GM19240 (cell line): Measurements from ENCODE around the gene ZPBP2.
"Not testable (repeated sequence)": the region's sequence is repeated elsewhere in the genome, so short reads cannot be mapped to it uniquely, and the experiment has no call there.

Experiments used
- DNase-seq: peaks from one replicate; pipeline ENCODE4 v3.0.0; 2011; ENCODE audit warnings: low spot score; ENCODE audit not compliant: insufficient read length

ZPBP2 gene

DNA sequence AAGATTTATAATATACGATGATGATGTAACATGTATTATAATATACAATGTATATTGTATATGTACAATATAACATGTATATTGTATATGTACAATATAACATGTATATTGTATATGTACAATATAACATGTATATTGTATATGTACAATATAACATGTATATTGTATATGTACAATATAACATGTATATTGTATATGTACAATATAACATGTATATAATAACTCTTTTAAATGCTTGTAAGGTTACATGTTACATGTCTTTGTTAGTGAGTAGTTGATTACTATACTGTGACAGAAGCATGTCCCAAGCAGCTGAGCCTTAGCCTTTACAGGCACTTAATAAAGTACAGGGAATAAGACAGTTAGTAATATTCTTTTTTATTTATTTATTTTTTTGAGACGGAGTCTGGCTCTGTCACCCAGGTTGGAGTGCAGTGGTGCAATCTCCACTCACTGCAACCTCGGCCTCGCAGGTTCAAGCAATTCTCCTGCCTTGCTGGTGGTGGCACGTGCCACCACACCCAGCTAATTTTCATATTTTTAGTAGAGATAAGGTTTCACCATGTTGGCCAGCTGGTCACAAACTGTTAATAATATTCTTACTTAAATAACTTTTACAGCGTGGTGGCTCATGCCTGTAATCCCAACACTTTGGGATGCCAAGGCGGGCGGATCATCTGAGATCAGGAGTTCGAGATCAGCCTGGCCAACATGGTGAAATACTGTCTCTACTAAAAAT, 11.9 kb upstream of the ZPBP2 start:
- DNase-seq: not testable (repeated sequence)

DNA sequence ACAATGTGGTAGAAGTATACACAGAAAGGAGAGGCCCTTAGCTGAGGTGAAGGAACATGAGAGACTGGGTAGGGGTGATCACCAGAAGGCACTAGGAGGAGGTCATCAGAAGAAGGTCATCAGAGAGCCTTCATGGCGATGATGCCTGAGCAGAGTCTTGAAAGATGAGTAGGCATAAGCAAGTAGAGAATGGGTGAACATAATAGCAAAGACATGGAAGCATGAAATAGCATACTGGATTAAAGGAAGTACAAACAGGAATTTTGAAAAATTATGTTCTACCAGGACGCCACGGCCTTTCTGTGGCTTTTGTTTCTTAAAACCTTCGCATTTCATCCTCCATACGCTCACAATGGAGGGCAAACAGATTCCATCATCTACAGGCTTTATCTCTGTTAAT, 6.8 kb upstream of the ZPBP2 start:
- no peak for DNase-seq

DNA sequence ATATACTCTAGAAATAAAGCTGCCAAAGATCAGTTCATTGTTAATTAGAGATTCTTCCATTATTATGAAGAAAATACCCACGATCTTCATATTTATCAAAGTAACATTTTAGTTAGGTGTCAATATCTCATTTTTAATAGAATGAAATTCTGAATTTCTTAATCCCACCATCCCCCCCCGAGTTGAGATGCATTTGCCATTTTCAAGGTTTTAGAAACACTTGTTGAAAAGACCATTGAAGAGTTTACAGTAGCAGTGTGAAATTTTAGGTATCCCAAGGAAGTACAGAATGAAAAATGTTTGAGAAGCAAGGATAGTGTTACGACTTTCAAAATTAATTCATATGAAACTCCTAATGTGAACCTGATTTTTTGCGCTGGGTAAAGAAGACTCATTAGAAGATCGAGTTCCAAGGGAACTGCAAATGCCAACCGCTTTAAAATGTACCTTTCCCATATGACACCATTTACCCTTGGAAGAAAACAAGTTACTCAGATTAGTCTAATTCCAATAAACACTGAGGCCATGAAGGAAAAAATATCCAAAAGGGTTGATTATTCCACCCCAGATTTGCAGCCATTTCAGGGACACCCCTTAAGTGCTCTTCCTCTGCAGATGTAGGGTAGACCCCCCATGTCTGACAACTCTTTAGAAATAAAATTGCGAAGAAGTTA, 4.6 kb upstream of the ZPBP2 start:
- no peak for DNase-seq

DNA sequence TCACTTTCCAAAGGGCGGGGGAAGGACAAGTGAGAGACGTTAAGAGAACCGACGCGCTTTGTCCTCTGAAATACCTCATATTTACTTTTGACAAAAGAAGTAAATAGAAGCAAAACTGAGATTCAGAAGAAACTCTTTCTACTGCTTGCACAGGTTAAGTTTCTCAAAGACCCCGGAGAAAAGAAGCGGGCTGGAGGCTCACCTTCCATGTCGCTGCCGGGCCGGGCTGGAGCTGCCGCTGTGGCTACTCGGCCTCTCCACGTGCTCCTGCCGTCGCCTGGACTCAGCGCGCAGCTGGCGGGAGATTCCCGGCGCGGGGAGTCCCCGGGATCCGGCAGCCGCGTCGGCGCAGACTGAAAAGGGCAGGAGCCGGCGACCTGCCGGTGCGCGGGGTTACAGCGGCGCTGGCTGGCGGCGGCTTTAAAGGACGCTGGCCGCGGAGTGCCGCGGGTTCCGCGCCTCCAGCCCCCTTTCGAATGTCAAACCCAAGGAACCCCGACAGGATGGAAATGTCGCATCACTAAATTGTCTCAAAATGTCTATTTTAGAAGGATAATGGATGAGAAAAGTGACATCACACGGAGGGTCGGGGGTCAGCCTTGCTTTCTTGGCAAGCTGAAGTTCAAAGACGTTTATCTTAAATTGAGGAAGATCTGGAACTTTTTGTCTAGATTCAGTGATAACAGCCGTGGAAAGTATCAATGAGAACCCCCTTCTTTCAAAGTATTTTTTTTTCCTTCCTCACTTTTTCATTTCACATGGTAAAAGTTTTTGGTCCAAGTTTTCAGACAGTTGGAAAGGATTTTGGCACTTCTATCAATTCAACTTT, 3.9 kb upstream of the ZPBP2 start, which contains the start of gene IKZF3:
TSS of gene IKZF3 (minus strand) at position 395 of the 829 bp plus-strand sequence. CDS start at position 209, 186 bp downstream.
- DNase-seq: peak; percentile 15

DNA sequence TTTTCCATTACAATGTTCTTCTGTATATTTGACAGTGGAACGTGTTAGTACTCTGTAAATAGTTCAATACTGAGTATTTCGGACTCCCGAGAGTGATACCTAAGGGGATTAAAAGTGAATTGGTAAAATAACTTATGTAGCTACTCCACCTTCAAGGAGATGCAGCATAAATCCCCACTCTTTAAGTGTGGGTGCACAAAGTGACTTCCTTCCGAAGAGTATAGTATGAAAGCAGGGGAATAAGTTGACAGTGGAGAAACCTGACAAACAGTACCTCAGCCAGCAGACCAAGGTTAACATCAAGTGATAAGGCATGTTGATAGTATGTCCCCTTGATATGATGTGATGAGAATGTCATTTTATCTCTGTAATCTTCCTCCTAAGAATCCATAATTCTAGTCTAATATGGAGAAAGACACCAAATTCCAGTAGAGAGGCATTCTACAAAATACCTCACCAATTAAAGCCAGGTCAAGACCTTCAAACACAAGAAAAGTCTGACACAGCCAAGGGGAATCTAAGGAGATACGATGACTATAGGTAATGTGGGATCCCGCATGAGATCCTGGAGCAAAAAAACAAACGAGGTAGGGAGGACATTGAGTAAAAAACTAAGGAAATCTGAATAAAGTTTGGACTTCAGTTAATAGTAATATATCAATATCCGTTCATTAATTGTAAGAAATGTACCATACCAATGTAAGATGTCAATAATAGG, 1.8 kb upstream of the ZPBP2 start:
- no peak for DNase-seq

DNA sequence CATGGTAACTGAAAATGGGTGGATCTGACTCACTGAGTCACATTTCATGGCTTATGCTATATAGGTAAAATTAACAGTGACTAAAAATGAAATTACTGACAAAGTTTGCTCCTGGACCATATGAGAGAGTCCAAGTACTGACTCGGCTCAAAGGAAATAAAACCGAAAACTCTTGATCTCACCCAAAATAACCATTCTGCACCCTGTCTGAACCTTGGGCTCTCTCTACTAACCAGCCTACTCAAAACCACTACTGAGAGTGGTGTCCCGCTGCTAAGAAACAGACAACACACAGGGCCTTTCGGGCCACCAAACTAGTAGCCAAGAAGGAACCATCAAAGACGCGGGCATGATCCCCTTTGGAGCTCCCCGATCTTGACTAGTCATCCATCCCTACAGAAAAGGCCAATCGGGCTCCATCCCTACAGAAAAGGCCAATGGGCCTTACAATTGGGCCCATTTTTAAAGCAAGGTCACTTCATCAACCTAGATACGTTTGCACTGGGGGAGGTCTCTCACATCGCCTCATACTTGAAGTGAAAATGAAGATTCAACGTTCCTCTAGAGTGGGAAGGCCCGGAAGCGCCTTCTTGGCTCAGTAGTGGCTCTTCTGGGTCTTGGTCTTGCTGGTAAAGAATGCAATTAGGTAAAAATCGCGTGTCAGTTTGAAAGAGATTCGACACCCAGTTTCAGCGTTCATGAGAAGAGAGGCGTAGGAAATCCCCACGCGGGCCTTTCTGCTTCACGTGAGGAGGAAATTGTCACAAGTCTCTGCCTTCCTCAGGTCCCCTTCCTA, 720 bp upstream of the ZPBP2 start:
- DNase-seq: no peak

DNA sequence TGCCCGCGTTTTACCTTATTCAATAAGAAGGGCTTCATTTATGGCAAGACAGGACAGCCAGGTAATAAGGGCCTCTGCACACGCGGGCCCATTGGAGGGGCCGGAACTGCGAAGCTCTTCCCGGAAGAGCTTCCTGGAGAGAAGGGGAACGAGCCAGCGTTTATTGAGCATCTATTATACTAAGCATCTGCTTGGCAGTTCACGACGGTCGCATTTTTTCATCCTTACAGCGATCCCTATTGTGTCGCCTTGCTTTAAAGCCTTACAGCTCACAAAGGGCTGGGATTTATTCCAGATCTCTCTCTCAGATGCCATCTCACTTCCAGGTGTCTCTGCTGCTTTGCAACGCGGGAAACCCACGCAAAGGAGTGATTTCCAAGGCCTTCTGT, 546 bp downstream of the ZPBP2 start:
- no peak for DNase-seq

DNA sequence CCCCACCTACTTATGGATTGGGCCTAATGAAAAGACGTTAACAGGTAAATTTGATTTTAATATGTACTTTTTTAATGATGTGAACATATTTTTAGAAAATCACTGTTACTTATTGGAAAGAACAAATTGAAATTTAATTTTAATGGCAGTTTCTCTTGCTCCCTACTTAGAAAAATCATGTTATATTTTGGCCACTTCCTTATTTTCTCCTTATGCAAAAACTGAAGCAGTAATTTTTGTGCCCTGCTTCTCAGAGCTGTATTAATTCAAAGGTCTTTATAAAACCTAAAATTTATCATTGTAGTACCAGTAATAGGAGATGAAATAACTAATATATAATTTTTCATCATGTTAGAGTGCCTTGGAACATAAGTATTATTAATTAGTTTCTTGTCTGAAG, 2.8 kb downstream of the ZPBP2 start:
- DNase-seq: no peak

DNA sequence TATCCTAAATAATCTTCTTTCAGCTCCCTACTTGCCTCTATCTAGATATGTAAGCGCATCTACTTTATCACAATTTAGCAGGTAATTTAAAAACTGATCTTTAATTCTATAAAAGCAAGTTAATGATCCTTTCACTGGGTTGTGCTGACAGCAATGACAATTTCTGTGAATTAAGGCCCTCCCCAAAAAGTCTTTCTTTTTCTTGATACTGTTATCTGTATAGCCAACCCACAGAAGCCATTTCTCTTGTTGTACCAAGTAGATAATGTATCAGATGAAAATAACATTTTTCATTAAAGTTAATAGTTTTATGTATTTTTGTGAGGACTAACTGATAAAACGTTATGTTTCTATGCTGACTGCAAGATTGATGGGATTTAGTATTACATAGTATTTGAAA, 3.8 kb downstream of the ZPBP2 start:
- no peak for DNase-seq

DNA sequence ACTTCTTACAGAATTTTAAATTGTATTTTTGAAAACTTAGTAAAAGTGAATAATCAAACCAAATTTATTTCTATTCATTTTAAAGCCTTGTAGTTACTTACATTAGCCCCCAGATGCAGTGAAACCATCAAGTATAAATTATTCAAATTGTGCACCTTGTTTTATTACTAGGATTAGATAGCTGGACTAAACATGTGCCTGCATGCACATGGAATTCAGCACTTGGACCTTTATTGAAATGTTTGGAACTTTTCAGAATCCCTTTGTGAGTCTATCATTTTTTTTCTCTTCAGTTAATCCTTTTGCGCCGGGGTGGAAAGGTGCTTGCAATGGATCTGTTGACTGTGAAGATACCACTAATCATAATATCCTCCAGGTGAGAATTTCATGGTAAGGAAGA, 4.7 kb downstream of the ZPBP2 start:
- no peak for DNase-seq

DNA sequence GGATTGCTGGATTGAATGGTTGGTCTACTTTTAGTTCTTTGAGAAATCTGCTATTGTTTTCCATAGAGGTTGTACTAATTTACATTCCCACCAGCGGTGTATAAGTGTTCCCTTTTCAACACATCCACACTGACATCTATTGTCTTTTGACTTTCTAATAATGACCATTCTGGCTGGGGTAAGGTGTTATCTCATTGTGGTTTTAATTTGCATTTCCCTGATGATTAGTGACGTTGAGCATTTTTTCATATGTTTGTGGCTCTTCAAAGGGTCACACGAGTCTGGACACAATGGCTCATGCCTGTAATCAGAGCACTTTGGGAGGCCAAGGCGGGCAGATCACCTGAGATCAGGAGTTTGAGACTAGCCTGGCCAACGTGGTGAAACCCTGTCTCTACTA, 18.1 kb downstream of the ZPBP2 start:
- not testable (repeated sequence) for DNase-seq

DNA sequence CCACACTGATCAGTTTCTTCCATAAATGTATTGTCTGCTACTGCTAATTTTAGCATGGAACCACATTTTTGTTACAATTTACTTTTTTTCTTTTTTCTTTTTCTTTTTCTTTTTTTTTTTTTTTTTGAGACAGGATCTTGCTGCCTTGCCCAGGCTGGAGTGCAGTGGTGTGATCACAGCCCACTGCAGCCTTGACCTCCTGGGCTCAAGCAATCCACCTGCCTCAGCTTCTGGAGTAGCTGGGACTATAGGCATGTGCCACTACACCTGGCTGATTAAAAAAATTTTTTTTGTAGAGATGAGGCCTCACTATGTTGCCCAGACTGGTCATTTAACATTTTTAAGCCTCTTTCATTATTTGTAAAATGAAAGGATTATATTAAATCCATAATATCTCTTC, 19.1 kb downstream of the ZPBP2 start:
- no peak for DNase-seq

DNA sequence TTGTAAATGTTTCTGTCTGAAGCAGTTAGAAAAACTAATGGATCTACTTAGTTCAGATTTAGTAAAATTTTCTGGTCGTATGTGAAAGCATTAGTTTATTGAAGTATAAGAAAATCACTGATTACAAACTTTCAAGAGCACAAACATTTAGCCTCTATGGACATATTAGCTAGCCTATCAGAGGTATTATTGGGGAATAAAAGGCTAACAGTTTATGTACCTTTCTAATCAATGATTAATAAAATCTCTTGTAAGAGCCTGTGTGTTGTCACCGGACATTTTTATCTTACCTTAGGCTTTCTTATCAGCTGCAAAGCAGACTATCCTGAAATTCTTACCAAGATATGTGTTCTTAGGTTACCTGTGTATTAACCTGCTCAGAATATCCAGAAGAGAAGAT, 21.2 kb downstream of the ZPBP2 start:
- no peak for DNase-seq

DNA sequence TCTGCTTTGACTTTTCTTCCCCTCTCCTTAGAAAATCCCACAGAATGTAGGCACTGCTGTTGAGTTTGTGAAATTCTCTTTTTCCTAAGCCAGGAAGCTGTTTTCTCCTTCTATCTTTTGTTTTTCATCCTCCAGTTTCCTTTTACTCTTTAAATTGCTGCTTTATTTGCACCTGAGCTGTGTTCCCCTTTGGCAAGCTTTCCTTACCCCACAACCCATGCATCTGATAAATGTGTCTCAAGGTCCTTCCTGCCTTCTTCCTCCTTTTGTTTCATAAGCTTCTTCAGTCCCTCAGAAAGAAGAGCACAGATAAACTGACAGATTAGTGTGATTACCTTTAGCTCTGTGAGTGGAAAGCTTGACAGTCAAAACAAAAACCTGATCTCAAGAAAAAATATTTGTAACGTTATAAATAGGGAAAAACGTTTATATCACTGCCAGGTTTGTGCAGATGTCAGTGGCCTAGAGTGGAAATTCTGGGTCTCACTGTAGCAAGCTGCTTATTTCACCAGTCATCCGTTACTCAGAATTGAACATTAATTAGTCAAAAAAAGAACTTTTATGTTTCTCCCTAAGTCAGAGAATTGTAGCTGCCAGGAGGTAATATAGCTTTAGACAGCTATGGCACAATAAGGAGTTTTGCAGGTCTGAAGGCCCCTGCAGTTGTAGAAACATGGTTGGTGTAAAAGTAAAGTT, 26.8 kb downstream of the ZPBP2 start:
- no peak for DNase-seq

DNA sequence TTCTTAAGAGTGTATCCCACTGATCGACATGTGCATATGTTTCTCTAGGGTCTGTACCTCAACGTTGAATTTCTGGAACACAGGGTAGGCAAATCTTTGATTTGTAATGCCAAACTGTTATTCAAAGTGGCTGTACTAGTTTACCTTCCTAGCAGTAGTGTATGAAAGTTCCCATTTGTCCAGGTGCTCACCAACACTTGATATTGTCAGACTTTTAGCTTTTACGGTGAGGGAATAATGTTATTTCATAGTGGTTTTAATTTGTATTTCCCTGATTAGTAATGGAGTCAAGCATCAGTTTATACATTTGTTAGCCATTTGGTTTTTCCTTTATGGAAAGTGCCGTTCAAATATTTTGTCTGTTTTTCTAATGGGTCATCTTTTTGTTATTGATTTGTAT, 30.1 kb downstream of the ZPBP2 start:
- no peak for DNase-seq

DNA sequence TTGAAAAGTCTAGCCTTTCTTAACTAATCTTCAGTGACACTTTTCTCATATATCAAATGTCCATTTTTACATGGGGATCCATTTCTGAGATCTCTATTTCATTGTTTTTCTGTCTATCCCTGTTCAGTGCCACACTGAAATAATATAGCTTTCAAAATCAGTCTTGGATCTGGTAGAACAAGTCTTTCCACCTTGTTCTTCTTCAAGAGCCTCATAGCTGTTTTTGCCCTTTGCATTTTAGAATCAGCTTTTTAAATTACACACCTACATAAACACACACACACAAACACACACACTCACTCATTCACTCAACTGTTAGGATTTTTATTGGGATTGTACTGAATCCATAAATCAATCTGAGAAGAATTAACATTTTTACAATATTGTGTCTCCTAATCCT, 31.2 kb downstream of the ZPBP2 start:
- DNase-seq: no peak

DNA sequence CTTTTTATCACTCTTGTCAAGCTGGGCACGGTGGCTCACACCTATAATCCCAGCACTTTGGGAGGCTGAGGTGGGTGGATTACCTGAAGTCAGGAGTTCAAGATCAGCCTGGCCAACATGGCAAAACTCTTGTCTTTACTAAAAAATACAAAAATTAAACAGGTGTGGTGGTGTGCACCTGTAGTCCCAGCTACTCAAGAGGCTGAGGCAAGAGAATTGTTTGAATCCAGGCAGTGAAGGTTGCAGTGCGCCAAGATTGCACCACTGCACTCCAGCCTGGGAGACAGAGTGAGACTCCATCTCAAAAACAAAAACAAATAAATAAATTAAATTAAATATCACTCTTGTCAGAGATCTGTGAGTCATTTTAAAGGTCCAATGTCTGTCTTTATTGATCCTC, 34.0 kb downstream of the ZPBP2 start:
- not testable (repeated sequence) for DNase-seq

DNA sequence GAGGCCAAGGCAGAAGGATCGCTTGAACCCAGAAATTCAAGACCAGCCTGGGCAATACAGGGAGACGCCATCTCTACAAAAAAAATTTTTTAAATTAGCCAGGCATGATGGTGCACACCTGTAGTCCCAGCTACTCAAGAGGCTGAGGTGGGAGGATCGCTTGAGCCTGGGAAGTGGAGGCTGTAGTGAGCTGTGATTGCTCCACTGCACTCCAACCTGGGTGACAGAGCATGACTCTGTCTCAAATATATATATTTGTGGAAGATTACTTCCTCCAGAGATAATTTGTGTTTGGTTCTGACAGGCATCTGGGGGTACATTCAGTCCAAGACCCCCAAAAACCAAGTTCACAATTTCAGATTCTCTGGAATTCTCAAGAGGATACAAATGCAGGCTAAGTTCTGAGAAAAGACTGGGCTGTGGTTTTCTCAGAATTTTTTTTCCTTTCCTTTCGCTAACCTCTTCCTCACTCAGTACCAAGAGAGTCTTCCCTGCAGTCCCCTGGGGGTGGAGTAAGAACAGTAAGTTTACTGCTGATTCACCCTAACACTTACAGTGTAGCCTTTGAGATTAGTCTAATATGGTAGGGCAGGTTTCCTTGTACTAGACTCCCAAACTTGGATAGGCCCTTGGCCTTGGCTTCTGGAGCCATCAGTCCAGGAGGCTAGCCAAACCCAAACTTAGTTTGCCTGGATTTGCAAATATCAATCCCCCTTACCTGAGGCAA, 35.3 kb downstream of the ZPBP2 start:
- DNase-seq: no peak

DNA sequence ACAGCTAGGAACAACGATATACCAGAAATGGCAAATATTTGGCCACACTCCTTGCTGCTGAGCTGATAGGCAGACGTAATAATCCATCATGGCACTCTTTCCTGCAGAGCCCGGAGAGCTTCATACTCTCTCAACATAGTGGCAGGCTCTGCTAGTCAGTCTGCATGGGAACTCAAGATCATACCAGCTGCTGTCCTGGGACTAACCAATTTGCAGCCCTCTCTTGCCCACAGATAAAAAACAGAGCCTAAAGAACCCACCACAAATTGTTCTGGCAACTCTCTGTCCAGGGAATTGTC, 36.9 kb downstream of the ZPBP2 start:
- DNase-seq: no peak
